Loucy (cell line): ENCODE measurements around the gene CLIP1.

Experiments used
- H2AFZ ChIP-seq: fragments of 200-600 bp; sonication (generic); 2 replicates; pipeline ENCODE4 v1.6.0; 2016; ENCODE audit warnings: antibody characterized with exemption, mild to moderate bottlenecking, low read length, moderate library complexity
- H3F3A ChIP-seq: fragments of 200-600 bp; 2 replicates; pipeline ENCODE4 v1.6.0; 2016; ENCODE audit warnings: antibody characterized with exemption, low read depth, mild to moderate bottlenecking
- H3K27me3 ChIP-seq: fragments of 200-600 bp; sonication (generic); 2 replicates; pipeline ENCODE4 v1.6.1; 2014; ENCODE audit warnings: low read length, mild to moderate bottlenecking; ENCODE audit not compliant: insufficient read depth, poor library complexity, severe bottlenecking
- H3K36me3 ChIP-seq: fragments of 200-600 bp; sonication (generic); 2 replicates; pipeline ENCODE4 v1.6.1; 2016; ENCODE audit warnings: low read length; ENCODE audit not compliant: insufficient read depth
- H3K4me1 ChIP-seq: fragments of 200-600 bp; sonication (generic); 2 replicates; pipeline ENCODE4 v1.5.1; 2014; ENCODE audit warnings: low read length, mild to moderate bottlenecking; ENCODE audit not compliant: insufficient read depth, poor library complexity, severe bottlenecking
- H3K4me2 ChIP-seq: fragments of 200-600 bp; sonication (generic); 2 replicates; pipeline ENCODE4 v1.6.0; 2014; ENCODE audit warnings: antibody characterized with exemption, low read length, low read depth, mild to moderate bottlenecking; ENCODE audit not compliant: poor library complexity, severe bottlenecking
- H3K4me3 ChIP-seq: fragments of 200-600 bp; sonication (generic); 2 replicates; pipeline ENCODE4 v1.5.1; 2014; ENCODE audit warnings: low read length, mild to moderate bottlenecking, mixed read lengths; ENCODE audit not compliant: poor library complexity, severe bottlenecking
- H3K79me2 ChIP-seq: fragments of 200-600 bp; sonication (generic); 2 replicates; pipeline ENCODE4 v1.6.1; 2014; ENCODE audit warnings: low read length; ENCODE audit not compliant: insufficient read depth
- H3K9ac ChIP-seq: fragments of 200-600 bp; sonication (generic); 2 replicates; pipeline ENCODE4 v1.6.0; 2014; ENCODE audit warnings: mild to moderate bottlenecking, low read depth, low read length, moderate library complexity; ENCODE audit not compliant: poor library complexity, severe bottlenecking
- H3K9me2 ChIP-seq: fragments of 200-600 bp; sonication (generic); replicated peaks from 2 replicates; pipeline ENCODE4 v1.6.1; 2016; ENCODE audit warnings: low read depth, low read length, mixed read lengths
- H3K9me3 ChIP-seq: fragments of 200-600 bp; sonication (generic); 2 replicates; pipeline ENCODE4 v1.6.1; 2014; ENCODE audit warnings: mild to moderate bottlenecking, antibody characterized with exemption, low read length, low read depth; ENCODE audit not compliant: insufficient read depth
- H4K20me1 ChIP-seq: fragments of 200-600 bp; sonication (generic); 2 replicates; pipeline ENCODE4 v1.6.0; 2014; ENCODE audit warnings: antibody characterized with exemption, low read length, mild to moderate bottlenecking; ENCODE audit not compliant: insufficient read depth, poor library complexity, severe bottlenecking
- EZH2phosphoT487 ChIP-seq: fragments of 200-600 bp; IDR thresholded peaks from 2 replicates; pipeline ENCODE4 v1.6.1; 2018; ENCODE audit warnings: antibody characterized with exemption, mild to moderate bottlenecking, moderate library complexity, borderline replicate concordance
- TF ChIP-seq, protein P1 (sequence below): fragments of 200-600 bp; sonication (generic); conservative IDR thresholded peaks from 2 replicates; pipeline ENCODE4 v1.5.1; 2014; ENCODE audit warnings: mild to moderate bottlenecking, antibody characterized with exemption, low read length

Gene CLIP1

DNA sequence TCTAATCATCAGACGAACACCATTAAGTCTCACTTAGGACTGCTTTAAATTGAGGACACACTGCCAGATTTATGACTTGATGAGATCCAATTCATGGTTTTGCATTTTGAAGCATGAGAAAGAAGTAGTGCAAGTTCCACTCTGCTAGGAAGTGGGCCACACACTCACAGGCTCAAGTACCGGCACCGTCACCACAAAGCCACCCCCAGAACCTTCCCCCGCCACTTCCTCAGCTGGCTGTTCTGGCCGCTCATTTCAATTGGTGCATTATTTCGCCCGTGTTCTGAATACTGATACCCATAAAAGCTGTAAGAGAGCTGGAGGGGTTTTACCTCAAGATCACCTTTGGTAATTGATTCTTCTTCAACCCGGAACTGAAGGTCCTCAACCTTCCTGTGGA is 70.1 kb downstream of the CLIP1 start:
- Histone ChIP-seq H3K4me3 (no peak overlapping the region), H4K20me1 (no peaks in the 10 kb centered on the region), H3K9me2 (no peaks in the 10 kb centered on the region), H3K4me1 (no peaks in the 10 kb centered on the region), H3F3A (no peaks in the 10 kb centered on the region), H3K4me2 (no peak overlapping the region), H2AFZ (no peak overlapping the region), H3K36me3 (peaks cover 15% of the 10 kb centered on the region; the same call in 1 of the 2 replicates), H3K27me3 (no peaks in the 10 kb centered on the region), H3K79me2 (no peaks in the 10 kb centered on the region), H3K9me3 (no peaks in the 10 kb centered on the region), H3K9ac (no peak overlapping the region)
- TF ChIP-seq, protein P1, sequence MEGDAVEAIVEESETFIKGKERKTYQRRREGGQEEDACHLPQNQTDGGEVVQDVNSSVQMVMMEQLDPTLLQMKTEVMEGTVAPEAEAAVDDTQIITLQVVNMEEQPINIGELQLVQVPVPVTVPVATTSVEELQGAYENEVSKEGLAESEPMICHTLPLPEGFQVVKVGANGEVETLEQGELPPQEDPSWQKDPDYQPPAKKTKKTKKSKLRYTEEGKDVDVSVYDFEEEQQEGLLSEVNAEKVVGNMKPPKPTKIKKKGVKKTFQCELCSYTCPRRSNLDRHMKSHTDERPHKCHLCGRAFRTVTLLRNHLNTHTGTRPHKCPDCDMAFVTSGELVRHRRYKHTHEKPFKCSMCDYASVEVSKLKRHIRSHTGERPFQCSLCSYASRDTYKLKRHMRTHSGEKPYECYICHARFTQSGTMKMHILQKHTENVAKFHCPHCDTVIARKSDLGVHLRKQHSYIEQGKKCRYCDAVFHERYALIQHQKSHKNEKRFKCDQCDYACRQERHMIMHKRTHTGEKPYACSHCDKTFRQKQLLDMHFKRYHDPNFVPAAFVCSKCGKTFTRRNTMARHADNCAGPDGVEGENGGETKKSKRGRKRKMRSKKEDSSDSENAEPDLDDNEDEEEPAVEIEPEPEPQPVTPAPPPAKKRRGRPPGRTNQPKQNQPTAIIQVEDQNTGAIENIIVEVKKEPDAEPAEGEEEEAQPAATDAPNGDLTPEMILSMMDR: no peak
- TF ChIP-seq EZH2phosphoT487: no peak

DNA sequence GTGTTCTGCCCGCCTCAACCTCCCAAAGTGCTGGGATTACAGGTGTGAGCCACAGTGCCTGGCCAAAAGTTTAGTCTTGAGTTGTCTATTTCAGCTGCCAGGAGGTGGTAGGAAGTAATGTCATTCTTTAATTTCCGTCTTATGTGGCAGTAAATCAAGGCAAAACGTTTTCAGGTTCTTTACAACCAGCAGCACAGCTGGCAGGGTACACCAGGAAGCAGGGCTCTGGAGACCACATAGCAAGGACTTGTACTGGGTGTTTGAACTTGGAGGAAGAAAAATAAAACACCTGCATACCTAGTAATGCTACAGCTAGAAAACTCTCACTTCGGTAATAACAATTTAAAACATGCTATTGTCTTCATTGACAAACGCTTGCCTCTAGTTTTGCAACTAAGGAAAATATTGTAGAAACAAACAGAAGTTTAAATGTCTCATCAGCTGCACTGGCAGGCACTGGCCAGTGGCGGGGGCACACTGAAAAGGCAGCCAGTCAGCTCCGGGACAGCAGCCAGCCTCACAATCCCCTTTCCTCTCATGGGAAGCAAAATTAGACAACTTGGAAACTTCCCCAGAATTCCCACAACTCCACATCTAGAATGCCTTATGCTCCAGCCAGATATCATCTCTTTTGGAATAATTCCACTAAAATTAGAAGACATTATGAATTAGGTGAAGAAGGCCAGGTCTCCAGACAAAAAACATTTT is 72.2 kb downstream of the CLIP1 start:
- Histone ChIP-seq H3K4me1 (no peaks in the 10 kb centered on the region), H3K9ac (no peak overlapping the region), H3K4me2 (no peak overlapping the region), H3K79me2 (no peaks in the 10 kb centered on the region), H3K4me3 (no peak overlapping the region), H3F3A (no peaks in the 10 kb centered on the region), H3K9me3 (no peaks in the 10 kb centered on the region), H2AFZ (no peak overlapping the region), H3K9me2 (no peaks in the 10 kb centered on the region), H4K20me1 (no peaks in the 10 kb centered on the region), H3K27me3 (no peaks in the 10 kb centered on the region), H3K36me3 (peaks cover 14% of the 10 kb centered on the region; the same call in 1 of the 2 replicates)
- TF ChIP-seq EZH2phosphoT487: no peak
- TF ChIP-seq, protein P1: no peak

DNA sequence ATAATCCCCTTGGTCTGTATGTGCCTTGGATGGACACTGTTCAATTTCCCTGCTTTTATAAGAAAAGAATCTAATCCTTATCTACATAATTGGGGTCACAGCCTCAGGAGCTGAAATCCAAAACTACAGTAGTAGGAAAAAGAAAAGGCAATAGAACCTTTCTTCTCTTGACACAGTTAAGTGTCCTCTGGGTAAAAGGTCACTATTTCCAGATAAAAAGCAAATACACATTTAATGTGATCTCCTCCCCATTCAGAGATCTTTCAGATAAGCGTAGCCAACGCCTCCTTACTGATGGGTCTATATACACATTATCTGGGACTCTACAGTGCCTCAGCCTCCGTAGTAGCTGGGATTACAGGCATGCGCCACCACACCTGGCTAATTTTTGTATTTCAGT is 73.4 kb downstream of the CLIP1 start:
- no peak overlapping the region for H3K4me3 ChIP-seq
- no peaks in the 10 kb centered on the region for H3K9me3 ChIP-seq
- H3K9me2 ChIP-seq: no peaks in the 10 kb centered on the region
- peaks cover 5% of the 10 kb centered on the region; the same call in 1 of the 2 replicates for H3K36me3 ChIP-seq
- H3F3A ChIP-seq: no peaks in the 10 kb centered on the region
- no peaks in the 10 kb centered on the region for H3K27me3 ChIP-seq
- no peaks in the 10 kb centered on the region for H4K20me1 ChIP-seq
- H3K79me2 ChIP-seq: no peaks in the 10 kb centered on the region
- no peak for TF ChIP-seq EZH2phosphoT487
- TF ChIP-seq, protein P1: no peak
- H3K4me2 ChIP-seq: no peak overlapping the region
- no peak overlapping the region for H2AFZ ChIP-seq
- H3K4me1 ChIP-seq: no peaks in the 10 kb centered on the region
- no peak overlapping the region for H3K9ac ChIP-seq
